Breast epithelium (tissue), 3 donors: Measurements from ENCODE around the gene OBP2B.
"Not testable (repeated sequence)": the region's sequence is repeated elsewhere in the genome, so short reads cannot be mapped to it uniquely, and the experiment has no call there.

ENCODE experiments used
- POLR2A ChIP-seq: fragments of 450-650 bp; IDR thresholded peaks from one replicate; pipeline ENCODE4 v1.6.1; 2016; ENCODE audit warnings: antibody characterized with exemption, mild to moderate bottlenecking, moderate library complexity
- POLR2AphosphoS5 ChIP-seq, 3 donors: sonication (generic); formaldehyde crosslinking; IDR thresholded peaks; one replicate each; pipeline ENCODE4 v1.6.1; 2017; ENCODE audit warnings: antibody characterized with exemption in 3 of 3
- TF ChIP-seq, protein P1 (sequence below), 3 donors: fragments of 450-650 bp; IDR thresholded peaks; one replicate each; pipeline ENCODE4 v1.5.1; 2016 to 2017; ENCODE audit warnings: antibody characterized with exemption in 3 of 3, mild to moderate bottlenecking in 3 of 3, moderate library complexity in 3 of 3

DNA sequence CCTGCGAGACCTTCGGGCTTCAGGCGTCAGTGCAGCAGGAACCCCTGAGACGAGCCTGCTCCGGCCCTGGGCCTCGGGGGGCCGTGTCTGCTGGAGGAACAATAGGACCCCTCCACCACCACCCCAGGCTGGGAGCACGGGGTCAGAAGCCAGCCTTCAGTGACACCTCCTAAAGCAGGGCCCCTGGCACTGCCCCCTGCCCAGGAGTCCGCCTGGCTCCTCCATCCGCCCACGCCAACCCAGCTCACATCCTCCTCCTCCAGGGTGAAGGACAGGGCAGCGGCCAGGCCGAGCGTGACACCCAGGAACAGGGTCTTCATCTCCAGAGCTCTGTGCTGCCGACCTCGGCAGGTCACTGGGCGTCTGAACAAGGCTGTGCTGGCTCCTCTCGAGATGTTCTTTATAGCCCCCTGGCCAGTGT is at the start of gene OBP2B:
- TF ChIP-seq, protein P1, sequence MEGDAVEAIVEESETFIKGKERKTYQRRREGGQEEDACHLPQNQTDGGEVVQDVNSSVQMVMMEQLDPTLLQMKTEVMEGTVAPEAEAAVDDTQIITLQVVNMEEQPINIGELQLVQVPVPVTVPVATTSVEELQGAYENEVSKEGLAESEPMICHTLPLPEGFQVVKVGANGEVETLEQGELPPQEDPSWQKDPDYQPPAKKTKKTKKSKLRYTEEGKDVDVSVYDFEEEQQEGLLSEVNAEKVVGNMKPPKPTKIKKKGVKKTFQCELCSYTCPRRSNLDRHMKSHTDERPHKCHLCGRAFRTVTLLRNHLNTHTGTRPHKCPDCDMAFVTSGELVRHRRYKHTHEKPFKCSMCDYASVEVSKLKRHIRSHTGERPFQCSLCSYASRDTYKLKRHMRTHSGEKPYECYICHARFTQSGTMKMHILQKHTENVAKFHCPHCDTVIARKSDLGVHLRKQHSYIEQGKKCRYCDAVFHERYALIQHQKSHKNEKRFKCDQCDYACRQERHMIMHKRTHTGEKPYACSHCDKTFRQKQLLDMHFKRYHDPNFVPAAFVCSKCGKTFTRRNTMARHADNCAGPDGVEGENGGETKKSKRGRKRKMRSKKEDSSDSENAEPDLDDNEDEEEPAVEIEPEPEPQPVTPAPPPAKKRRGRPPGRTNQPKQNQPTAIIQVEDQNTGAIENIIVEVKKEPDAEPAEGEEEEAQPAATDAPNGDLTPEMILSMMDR (IDR thresholded peaks at IDR 0.05): not testable (repeated sequence)
- TF ChIP-seq POLR2AphosphoS5 (IDR thresholded peaks at IDR 0.05); POLR2A: not testable (repeated sequence)
